GM18508 (cell line): ENCODE measurements around the gene LRRN4CL.
A peak's percentile ranks its signal among the peaks of the same experiment; 100 is the strongest.
"Not testable (repeated sequence)": the region's sequence is repeated elsewhere in the genome, so short reads cannot be mapped to it uniquely, and the experiment has no call there.

ENCODE experiments used
- ATAC-seq: cut with Tn5 transposase; IDR thresholded peaks from one replicate; pipeline ENCODE4 v1.9.1; 2021; ENCODE audit warnings: moderate number of reproducible peaks; ENCODE audit not compliant: insufficient read depth, unreplicated experiment

The LRRN4CL gene

DNA sequence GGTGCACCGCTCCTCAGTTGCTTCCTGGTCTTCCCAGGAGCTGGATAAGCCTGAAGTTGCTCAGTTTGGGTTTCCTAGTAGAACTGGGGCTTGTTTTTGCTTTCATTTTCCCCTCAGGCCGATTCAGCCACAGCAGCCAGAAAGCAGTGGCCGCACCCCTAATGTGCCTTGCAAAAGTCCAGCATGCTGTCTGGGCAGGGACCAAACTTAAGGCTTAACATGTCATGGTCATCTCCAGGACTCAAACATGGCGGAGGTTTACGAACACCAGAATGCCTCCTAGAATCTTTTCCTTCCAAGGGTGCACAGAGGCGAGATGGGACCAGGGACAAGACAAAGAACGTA, 20.6 kb upstream of the LRRN4CL start:
- no peak for ATAC-seq

DNA sequence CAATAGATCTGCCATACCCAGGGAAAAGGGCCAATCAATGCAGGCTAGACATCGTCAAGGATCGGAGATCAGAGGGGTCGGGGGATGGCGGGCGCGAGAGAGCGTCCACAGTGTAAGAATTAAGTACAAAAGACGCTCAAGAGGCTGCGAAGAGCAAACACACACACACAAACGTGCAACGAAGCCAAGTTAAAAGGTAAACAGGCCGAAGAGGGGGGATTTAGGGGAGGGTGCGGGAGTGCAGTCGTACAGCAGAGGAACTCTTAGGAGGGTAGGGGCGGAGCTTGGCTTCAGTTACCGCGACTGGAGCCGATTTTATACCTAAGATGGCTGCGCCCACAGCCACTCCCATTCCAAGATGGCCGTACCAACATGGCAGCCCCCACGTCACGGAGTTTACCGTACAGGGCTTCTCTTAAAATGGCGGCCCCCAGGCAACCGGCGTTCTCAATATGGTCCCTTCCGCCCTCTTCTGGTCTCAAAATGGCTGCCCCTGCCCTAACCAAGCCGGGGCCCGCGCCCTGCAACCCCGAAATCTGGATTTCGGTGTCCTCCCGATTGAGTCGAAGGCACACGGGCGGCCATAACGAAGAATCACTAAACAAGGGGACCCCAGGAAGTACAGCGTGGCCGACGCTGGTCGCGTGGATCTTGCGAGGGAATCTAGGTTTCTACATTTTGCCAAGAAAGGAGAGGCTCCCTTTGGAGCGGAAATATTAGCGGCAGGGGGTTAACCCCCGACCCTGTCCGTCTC, 20.1 kb upstream of the LRRN4CL start:
- ATAC-seq: peak; percentile 43

DNA sequence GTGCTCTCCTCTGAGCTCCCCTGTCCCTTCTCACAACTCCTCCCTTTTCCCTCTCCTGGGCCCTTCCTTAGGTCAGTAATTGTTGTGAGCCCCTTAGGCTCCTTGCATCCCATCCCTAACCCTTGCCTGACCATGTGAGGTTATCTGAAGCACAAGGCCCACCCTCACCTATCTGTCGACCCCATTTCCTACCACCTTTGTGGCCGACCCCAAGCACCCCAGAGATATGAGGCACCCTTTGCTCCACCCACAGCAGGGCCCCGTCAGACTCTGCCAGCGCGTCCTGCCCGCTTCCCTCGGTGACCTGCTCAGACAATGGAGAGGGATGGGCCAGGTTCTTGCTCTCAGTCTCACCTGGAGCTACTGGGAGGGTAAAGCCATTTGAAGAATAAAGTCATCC, 19.5 kb upstream of the LRRN4CL start:
- ATAC-seq: no peak

DNA sequence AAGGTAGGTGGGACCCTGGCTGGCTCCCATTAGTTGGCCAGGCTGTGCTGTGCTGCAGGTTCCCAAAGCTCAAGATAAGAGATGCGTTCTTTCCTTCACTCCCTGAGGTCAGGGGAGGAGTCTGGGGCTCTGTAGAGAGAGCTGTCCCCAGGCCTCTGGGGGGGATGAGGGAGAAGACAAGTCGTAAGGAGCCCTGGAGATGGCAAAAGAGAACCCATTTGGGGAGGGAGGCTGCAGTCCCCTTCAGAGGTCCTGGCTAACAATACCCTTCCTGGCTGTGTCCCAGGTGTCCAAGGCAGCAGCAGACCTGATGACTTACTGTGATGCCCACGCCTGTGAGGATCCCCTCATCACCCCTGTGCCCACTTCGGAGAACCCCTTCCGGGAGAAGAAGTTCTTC, 19.1 kb upstream of the LRRN4CL start:
- ATAC-seq: no peak

DNA sequence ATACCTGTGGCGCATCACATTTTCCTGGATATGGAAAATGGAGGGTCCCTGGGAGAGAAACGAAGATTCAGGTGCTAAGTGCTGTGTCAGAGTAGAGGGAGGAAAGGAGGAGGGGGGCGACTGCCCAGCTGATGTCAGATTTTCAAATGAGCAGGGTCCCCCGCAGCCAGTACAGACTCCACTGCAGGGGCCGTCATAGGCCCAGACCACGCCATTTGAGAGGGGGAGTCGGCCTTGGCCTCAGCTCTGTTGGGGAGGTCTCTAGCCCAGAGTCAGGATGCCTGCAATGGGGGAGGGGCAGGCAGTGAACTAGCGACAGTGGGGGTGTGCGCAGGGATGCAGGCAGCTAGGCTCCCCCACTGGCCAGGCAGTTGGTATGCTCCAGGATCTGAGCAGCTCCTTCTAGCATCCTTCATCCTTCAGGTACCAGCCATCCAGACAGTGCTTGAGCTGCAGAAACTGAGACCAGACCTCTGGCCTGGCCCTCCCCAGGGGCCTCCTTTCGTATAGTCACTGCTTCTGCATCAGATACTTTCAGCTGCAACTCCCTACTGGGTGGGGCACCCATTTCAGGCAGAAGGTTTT, 18.0 kb upstream of the LRRN4CL start, which contains the start of the genes BSCL2 and GNG3:
BSCL2 (minus strand) TSS at position 148 of the 585 bp plus-strand sequence. CDS start 229 bp downstream, outside the sequence.
GNG3 (plus strand) TSS at position 400 of the 585 bp plus-strand sequence. CDS start 620 bp downstream, outside the sequence.
- no peak for ATAC-seq

DNA sequence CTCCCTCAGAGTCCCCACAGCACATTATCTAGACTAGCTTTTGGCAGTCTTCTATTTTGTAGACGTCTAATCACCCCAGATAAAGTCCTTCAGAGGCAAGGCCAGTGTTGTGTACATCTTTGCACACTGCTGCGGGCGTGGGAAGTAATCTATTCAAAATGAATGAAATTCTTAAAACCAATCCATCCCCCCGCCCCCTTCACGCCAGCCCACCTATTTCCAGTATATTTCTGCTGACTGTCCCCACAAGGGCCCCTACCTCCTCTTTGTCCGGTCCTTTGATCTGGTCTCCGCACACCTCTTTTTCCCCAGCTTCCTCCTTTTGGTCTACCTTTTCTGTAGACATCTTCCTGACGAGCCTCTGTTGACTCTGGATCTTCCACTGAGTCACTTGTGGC, 17.5 kb upstream of the LRRN4CL start:
- no peak for ATAC-seq

DNA sequence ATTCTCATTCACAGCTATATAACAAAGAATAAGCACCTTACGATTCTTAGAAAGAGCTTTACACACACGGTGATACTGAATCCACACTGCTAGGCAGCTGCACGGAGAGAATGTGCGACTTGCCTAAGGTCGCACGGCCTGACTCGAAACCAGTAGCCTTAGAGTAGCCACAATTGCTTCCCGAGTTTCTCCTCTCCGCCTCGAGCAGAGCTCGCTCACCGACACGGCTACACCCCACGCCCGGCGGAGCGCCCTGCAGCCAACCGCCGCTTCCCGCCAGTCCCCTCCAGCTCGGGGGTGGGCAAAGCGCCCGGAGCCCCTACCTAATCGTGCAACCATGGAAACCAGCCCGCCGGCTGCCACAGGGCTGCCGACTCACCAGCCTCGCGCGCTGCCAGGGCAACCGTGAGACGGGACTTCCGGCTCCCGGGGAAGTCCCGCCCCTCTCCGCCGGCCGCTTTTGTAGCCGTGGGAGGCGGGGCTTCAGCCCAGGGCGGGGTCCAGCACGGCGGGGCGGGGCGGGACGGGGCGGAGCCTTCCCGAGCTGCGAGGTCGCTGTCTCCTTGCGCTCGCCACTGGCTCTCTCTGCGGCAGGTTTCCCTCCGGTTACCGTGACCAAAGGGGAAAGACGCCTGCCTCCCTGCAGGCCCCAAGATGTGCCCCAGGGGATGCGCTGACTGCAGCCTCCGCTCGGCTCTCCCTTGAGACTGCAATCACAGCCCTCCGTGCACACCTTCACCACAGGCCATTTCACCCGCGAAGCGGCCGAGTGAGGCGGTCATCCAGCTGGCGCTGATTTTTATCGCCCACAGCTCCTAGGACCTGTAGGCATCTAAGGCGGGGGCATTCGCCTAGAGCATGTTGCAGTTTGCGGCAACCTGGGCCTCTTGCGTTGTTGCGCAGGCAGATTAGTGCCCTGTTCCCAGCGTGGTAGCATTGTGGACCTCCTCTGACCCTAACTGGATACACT, 16.8 kb upstream of the LRRN4CL start:
- no peak for ATAC-seq

DNA sequence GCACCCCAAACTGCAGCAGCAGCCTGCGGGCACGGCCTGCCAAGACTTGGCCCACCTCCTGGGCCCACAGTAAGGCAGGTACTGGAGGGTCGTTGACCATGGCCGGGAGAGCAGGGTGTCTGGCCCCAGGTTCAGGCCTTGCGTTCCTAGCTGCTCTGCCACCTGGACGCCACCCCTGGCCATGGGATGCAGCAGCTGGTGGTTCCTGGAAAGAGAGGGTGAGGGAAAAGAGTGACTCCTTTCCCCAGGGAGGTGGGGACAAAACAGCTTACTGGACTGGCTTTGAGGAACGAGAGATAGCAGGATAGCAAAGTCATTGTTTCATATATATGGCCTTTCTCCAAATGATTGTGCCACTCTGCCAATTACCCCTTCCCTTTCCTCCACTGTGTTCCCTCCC, 16.1 kb upstream of the LRRN4CL start:
- ATAC-seq: no peak

DNA sequence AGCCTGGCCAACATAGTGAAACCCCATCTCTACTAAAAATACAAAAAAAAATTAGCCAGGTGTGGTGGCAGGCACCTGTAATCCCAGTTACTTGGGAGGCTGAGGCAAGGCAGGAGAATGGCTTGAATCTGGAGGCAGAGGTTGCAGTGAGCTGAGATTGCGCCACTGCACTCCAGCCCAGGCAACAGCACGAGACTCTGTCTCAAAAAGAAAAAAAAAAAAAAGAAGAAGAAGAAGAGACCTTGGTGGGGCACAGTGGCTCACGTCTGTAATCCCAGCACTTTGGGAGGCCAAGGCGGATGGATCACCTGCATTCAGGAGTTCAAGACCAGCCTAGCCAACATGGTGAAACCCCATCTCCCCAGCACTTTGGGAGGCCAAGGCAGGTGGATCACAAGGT, 14.6 kb upstream of the LRRN4CL start:
- ATAC-seq: not testable (repeated sequence)

DNA sequence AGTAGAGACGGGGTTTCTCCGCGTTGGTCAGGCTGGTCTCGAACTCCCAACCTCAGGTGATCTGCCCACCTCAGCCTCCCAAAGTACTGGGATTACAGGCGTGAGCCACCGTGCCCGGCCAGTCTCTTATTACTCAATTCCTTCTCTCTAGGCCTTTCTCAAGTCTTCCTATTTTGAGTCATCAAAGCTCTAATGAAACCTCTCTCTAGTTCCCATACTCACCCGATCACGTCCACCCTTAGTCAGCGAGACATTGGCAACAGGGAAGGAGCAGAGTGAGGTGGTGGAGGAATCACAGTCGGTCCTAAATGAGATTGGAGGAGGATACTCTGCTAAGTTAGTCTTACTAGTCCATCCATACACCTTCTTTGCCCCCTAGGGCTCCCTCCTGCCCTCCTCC, 12.9 kb upstream of the LRRN4CL start:
- ATAC-seq: no peak

DNA sequence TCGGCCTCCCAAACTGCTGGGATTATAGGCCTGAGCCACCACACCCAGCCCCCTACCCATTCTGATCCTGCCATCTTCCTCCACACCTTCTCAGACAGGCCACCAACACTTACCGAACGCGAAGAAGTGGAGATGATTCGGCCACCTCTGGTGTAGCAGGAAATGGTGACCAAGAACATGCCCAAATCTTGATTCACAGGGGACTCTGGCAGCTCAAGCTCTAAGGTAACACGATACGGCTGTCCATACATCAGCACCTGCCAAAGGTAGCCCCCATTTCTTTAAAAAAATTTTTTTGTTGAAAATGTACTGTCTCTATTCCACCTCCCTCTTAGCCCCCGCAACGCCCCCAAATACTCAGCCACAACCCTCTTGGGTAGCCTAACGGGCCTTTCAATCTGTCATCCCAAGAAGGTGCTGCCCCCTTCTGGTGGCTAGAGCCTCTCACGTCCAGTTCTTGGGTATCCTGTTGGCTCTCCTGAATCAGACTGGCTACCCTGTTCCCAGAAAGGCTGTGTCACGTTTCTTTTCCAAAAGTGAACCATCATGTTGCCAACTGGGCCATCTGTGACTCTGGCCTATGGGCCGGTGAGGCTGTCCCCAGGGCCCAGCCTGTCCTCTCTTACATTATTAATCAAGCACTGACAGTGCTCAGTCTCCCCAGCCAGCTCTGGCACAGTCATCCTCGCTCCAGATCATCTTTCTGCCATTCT, 5.3 kb upstream of the LRRN4CL start:
- ATAC-seq: no peak

DNA sequence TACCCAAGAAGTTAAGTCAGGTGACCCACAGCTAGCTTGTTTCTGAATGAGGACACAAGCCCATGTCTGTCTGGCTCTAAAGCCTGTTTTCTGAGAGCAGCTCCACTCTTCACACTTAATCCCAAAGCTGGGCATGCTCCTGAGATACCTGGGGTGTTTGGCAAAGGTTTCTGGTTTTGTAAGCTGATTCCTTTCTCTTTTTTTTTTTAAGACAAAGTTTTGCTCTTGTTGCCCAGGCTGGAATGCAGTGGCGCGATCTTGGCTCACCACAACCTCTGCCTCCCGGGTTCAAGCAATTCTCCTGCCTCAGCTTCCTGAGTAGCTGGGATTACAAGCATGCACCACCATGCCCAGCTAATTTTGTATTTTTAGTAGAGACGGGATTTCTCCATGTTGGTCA, 4.3 kb upstream of the LRRN4CL start:
- ATAC-seq: not testable (repeated sequence)

DNA sequence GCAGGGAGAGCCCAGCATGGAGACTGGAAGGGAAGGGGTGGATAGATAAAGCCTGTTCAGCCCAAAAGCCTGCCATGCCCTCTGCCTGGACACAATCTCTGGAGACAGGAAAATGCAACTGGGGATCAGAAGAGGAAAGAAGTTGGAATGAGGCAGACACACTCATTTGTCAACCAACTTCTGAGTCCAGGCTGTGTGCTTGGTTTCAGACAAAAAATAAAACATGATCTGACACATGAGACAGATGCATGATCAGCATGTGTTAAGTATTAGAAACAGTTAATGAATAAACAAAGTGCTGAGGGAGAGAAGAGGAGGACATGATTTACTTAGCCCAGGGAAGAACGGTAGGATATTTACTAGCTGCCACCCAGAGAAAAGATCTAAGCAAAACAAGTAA, 839 bp downstream of the LRRN4CL start:
- ATAC-seq: no peak

DNA sequence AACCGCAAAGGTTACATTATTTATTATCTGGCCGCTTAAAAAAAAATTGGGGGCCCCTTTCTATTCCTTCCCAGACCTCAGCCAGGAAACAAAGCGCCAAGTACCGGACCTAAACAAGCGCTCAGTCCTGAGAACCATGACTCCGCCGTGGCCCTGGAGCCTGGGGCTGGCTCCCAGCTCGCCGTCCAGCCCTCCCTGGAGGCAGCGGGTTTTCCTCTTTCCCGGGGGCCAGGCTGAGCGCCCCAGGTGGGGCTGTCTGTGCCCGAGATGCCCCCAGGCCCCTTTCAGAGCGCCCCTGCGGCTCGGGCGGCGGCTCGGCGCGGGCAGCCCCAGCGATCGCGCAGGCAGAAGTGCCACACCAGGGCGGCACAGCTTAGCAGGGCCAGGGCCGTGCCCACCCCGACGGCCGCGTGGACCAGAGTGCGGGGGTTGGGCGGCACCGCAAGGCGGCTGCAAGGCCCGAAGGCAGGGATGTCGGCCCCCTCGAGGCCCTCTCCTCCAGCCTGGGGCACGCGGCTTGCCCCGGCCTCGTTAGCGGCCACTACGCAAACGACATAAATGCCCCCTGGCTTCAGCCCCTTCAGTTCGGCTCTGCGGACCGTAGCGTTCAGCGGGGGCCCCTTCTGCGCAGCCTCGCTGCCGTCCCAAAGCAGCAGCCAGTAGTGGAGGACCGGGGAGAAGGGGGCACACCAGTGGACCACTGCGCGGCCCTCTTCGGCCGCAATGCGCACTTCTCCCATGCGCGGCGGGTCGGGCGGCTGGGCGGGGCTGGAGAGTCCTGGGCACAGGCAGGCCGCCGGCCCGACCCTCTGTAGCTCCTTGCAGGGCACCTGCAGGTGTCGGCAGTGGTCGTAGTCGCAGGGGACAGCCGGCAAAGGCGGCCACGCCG, 1.6 kb downstream of the LRRN4CL start:
- ATAC-seq: no peak

DNA sequence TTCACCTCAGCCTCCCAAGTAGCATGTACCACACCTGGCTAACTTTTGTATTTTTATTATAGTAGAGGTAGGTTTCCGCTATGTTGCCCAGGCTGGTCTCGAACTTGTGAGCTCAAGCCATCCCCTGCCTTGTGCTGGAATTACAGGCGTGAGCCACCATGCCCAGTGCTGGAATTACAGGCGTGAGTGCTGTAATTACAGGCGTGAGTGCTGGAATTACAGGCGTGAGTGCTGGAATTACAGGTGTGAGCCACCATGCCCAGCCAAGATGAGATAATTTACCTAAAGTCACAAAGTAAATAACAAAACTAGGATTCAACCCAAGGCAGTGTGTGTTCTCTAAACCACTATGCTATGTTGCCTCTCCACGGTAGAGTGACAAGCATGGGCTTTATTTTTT, 6.8 kb downstream of the LRRN4CL start:
- ATAC-seq: no peak

DNA sequence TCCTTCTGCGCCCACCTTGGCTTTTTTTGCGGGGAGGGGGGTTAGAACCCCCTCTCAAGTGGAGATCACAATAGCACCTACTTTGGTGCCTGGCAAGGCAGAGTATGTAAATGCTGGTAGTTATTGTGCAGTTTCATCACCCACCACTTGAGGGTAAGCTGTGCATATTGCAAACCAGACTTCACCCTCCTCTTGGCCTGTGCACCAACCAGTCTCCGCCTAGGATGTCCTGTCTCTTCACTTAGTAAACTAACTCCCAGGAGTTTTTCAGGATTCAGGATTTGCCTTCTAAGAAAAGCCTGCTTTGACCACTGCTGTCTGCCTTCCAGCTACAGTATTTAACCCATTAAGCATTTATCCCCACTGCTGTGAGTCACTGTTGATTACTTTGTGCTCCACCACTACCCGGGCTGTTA, 8.5 kb downstream of the LRRN4CL start:
- ATAC-seq: no peak

DNA sequence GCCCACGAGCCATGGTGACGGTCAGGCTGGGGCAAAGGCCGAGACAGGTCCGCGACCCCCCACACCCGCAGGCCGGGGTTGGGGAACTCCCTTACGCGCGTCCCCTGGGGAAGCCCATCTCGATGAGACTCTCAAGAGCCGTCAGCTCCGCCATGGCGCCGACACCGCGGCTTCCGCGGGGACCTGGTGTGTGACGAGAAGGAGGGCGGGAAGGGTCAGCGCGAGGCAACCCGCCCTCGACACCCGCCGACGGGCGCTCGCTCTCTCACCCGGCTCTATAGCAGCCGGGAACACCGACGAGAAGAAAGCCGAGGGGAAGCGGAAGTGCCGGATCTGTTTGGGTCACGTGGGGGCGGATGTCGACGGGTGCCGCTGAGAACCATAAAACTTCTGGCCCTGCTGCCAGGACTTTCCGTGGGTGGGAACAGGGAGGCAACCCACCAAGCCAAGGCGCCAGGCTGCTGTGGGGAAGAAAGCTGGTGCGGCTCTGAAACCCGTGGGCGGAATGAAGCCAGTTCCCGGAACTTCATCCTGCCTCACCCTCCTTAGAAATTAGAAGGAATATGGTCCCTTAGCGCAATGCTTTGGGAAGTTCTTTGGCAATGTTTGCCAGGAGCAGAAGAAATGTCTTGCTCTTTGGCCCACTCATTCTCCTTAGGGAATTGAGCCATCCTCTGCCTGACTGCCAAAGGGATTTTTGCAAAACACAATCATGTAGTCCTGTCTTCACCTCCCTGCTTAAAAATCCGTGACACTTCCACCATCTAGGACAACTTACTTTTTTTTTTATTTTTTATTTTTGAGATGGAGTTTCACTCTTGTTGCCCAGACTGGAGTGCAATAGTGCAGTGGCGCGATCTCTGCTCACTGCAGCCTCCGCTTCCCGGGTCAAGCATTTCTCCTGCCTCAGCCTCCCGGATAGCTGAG, 10.3 kb downstream of the LRRN4CL start, which contains the start of gene UBXN1:
UBXN1 (minus strand) TSS at position 304 of the 927 bp plus-strand sequence; CDS start at position 154, 150 bp downstream.
- ATAC-seq: no peak

DNA sequence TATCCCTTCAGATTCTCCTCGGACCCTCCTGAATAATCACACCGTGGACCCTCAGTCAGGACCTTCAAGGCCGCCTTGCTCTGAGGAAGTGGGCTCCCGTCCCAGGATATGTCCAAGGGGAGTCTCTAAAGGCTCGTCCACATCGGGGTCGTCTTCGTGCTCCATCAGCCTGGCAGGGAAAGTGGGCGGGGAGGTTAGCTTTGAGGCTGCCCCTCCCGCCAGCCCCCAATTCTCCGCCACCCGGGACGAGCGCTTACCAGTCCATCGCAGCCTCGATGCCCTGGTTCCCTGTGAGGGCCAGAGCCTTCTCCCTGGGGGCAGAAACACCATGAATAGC, 10.9 kb downstream of the LRRN4CL start:
- no peak for ATAC-seq
